ENCODE measurements around the gene RARRES1.
"Not testable (repeated sequence)": the region's sequence is repeated elsewhere in the genome, so short reads cannot be mapped to it uniquely, and the experiment has no call there.

The RARRES1 gene

GRCh38 chr3:158731486-158731885 lies 771 bp downstream of the RARRES1 start:
- peak; percentile 67 for DNase-seq

DNA sequence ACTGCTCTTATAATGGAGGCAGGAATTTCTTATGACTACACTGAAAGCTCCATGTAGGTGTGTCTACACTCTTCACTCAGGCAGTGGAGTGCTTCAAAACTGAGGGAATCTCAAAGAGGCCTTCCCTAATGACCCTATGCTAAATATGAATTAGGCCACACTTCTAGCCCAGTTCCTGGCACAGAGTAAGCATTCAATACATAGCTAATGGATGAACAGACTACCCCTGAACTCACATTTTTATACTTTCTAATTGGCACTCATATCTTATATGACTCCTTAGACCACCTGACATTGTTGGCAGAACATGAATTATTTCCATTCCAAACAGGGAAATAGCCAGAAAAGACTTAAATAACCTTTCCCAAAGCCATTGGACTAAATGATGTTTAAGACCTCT lies 3.4 kb downstream of the RARRES1 start:
- DNase-seq, result no peak

DNA sequence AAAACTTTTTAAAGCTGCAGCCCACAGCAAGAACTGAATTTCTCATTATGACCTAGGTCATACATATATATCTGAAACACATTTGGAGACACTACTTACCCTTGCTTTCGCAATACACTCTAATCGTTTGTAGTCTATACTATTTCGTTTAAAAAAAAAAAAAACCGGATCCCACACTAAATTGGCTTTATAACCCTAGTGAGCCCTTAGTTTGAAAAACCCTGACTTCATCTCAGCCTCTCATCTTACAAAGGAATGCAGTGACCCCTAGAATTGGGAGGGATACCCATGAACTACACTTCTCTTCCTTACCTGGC lies 4.2 kb downstream of the RARRES1 start:
- no peak for DNase-seq

DNA sequence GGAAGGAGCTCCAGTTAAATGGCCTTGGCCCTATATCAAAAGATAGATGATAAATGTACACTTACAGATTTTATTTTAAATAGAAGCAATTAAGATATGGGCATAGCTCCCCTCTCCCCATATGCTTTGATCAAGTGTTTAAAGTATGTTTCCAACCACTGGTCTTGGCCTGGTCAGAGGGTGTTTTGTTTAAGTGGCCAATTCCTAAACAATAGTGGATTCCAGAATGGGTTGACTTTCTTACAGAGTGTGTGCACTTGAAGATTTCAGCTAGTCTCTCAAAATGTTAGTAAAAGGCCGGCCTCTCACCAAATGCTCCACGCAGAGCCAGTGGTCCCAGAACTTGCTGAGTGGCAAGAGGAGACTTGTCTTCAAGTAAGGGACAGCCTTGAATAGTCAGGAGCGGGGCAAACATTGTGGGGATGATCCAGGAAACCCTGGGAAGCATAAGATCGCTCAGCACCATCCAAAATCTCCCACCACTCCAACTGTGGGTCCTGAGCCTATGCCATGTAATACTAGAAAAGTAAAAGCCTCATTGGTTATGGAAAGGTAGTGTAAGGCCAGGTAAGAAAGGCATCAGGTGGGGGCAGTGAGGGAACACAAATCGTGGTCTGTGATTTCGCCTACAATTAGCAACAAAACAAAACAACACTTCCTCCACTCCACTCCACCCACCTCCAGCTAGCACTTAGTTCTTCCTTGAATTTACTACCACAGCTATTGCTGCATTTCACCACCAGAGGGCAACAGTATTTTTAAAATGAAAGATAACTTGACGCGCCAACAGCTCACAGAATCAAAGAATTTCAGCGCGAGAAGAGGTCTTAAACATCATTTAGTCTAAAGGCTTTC lies 4.8 kb downstream of the RARRES1 start:
- peak; percentile 89 for DNase-seq

GRCh38 chr3:158725348-158726011 lies 6.8 kb downstream of the RARRES1 start:
- peak; percentile 24 for DNase-seq

DNA sequence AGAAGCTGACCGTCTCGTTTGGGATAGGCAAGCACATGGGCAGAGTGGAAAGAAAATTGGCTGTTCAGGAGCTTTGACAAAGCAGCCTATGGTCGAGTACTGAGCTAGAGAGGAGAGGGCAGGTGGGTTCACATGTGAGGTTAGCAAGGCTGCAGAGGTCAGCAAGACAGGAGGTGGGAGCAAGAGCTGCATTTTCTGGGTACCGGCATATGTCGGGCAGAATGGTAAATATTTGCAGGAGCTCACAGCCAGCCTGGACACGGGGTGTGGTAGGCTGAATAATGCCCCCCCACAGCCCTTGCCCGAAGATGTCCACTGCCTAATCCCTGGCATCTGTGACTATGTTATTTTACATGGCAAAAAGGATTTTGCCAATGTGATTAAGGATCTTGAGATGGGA lies 8.3 kb downstream of the RARRES1 start:
- no peak for DNase-seq

GRCh38 chr3:158722108-158722507 lies 10.1 kb downstream of the RARRES1 start:
- DNase-seq, result no peak

DNA sequence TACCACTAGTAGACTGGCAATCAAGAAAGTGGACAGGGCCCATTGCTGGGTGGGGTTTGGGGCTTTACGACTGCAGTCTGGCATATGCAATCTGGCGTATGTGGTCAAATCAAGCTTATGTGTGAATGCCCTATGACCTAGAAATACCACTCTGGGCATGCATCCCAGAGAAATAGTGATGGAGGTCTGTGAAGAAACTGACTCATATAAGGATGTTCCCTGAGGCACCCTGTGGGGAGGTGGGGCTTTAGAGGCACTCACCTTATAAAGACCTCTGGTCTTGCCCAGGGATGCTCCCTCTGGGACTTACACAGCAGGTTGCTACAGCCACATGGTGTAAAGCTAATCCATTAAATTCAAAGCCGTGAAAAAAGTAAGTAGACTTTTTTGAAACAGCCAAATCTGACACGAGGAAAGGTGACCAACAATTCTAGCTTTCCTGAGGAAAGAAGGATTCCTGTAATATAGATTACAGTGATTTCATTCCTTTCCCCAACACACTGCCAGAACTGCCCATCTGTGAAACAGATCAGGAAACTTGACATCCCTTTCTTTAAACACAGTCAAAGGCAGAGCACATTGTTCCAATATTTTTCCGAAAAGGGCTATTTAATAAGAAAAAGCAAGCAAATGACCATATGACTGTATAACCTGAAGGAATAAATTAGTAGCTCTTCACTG lies 13.6 kb downstream of the RARRES1 start:
- no peak for DNase-seq

GRCh38 chr3:158717576-158717975 lies 14.7 kb downstream of the RARRES1 start:
- DNase-seq, result no peak

- DNase-seq, result peak; percentile 52
Observed at GRCh38 chr3:158713094-158713499, 19.2 kb downstream of the RARRES1 start.

GRCh38 chr3:158712443-158712842 lies 19.8 kb downstream of the RARRES1 start:
- DNase-seq, result no peak

- no peak for DNase-seq
Observed at GRCh38 chr3:158711886-158712285, 20.4 kb downstream of the RARRES1 start.

- DNase-seq, result no peak
Observed at GRCh38 chr3:158710601-158711000, 21.7 kb downstream of the RARRES1 start.

DNA sequence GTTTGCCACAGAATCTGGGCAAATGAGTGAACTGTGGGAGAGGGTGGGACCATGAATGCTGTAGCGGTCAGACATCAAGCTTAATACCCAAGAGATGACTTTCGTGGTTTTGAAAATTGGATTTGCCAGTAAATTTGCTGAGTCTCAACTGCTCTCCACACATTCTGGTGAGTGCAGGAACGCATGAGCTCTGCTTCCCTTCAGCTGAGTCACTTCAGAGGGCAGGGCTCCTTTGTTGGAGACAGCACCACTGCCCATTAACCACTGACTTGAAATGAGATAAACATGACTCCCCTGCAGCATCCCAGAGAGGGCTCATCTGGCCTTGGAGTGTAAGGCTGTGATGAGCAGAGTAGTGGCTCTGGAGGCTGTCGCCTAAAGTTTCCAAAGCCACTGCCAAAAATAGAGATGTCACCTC lies 22.6 kb downstream of the RARRES1 start:
- peak; percentile 23 for DNase-seq

DNA sequence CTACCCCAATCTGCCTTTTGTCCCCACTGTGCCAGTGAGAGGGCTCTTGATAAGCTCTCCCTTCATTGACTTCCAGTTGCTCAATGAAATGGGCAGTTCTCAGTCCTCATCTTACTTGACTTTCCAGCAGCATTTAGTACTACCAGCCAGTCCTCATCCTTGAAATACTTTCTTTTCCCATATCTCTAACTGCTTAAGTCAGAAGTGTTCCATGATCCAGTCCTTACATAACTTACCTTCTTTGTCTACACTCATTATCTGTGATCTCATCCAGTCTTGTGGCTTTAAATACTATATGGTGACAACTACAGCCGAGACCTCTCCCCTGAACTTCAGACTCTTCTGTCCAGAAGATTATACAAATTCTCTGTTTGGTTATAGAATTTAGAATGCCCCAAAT lies 28.7 kb downstream of the RARRES1 start:
- no peak for DNase-seq

DNA sequence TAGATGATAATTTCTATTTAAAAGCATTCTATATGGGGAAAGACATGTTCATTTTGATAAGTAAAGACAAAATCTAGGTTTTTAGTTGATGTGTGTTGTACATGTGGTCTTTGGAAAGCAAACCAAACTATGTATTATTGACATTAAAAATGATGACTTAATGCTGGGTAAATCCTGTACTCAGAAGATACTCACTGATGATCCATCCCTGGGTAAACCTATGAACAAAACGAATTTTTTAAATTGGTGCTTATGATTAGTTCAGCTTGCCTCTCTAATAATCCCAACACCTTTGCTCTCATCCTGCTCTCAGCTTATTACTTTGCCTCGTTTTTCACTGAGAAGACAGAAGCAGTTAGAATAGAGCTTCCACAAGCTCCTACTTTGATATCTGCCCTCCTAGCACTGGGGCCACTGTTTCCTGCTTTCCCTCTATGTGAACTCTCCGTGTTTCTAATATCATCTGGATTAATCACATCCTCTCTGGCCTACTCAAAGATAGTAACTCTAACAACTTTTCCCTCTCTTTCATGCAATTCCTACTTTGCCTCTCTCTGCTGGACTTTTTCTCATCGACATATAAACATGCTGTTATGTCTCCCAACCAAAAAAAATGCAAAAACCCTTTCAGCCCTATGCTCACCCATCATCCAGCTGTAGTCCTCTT lies 29.3 kb downstream of the RARRES1 start:
- no peak for DNase-seq

- DNase-seq, result no peak
Observed at GRCh38 chr3:158701420-158702065, 30.7 kb downstream of the RARRES1 start.

DNA sequence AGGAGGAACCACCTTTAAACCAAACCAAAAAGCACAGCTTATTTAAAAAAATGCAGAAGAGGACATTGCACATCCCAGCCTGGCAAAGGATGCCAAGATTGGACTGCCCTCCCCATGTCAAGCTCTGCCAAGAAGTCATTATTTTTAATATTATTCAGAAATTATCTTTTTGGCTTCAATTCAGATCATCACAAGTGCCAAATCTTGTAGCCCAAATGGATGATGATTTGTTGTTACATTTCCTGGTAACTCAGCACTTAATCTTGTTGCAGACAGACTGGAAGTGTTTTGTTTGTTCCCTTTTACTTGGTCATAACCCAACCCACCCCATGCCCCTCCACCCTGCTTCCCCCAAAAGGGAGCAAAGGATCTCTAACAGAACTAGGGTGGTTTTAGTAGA lies 31.7 kb downstream of the RARRES1 start:
- DNase-seq, result no peak

- no peak for DNase-seq
Observed at GRCh38 chr3:158696618-158697017, 35.6 kb downstream of the RARRES1 start.

- DNase-seq, result not testable (repeated sequence)
Observed at GRCh38 chr3:158693866-158694456, 38.3 kb downstream of the RARRES1 start.

DNA sequence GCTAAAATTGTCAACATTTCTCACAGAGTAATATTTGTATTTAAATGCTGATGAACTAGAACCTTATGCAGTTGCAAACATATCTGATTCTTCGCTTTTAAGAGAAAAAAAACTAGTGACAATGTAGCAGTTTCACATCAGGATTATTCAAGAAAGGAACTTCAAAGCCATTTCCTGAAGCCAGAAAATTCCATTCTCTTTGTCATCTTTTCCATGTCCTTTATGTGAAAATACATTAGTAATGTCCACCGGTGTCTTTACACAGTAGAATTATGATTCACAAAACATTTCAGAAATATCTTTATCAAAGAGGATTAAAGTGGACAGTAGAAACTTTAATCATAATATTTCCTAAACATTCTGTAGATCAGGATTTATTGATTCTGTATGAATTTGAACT lies 47.1 kb downstream of the RARRES1 start:
- no peak for DNase-seq

GRCh38 chr3:158683230-158683962 lies 48.9 kb downstream of the RARRES1 start:
- no peak for DNase-seq
